ENCODE data around the gene TMEM131. TPM values are rescaled to one million over a fixed set of nuclear protein-coding genes. Genes with fewer than 3 reads are reported as not detected.

TMEM131 gene
- total and polyA plus RNA-seq, 2 experiments from 2014 or later = 9.2 to 22.7 TPM

- no peaks in the 10 kb centered on the region for H3F3A ChIP-seq (replicated peaks; ENCODE audit: low read depth)
- Mint-ChIP-seq H3K4me3 (no peak overlapping the region), H3K4me1 (no peaks in the 10 kb centered on the region), H3K36me3 (ENCODE audit: low read depth) (no peaks in the 10 kb centered on the region; the same call in 2 of the 3 replicates), H3K27me3 (ENCODE audit: insufficient read depth, low read depth, poor library complexity) (no peaks in the 10 kb centered on the region), H3K9me3 (no peaks in the 10 kb centered on the region), H3K27ac (no peak overlapping the region)
- H4K20me1 ChIP-seq (replicated peaks; ENCODE audit: insufficient read depth) = no peaks in the 10 kb centered on the region
- TF ChIP-seq NANOG (IDR thresholded peaks at IDR 0.05; ENCODE audit: borderline replicate concordance) (no peak), REST (IDR thresholded peaks at IDR 0.05; ENCODE audit: unreplicated experiment) (no peak), CTCF (conservative IDR thresholded peaks at IDR 0.05; ENCODE audit: low read depth in 2 of 2) (no peak), ZNF331 (CRISPR knock-in tag; IDR thresholded peaks at IDR 0.05; ENCODE audit: low read depth) (no peak), EZH2phosphoT487 (IDR thresholded peaks at IDR 0.05; ENCODE audit: unreplicated experiment) (no peak), JUNB (IDR thresholded peaks at IDR 0.05; ENCODE audit: unreplicated experiment) (no peak), CREB1 (CRISPR knock-in tag; IDR thresholded peaks at IDR 0.05; ENCODE audit: low read depth) (no peak), POLR2AphosphoS5 (IDR thresholded peaks at IDR 0.05; ENCODE audit: low read depth) (no peak)
- TF ChIP-seq, protein P1, sequence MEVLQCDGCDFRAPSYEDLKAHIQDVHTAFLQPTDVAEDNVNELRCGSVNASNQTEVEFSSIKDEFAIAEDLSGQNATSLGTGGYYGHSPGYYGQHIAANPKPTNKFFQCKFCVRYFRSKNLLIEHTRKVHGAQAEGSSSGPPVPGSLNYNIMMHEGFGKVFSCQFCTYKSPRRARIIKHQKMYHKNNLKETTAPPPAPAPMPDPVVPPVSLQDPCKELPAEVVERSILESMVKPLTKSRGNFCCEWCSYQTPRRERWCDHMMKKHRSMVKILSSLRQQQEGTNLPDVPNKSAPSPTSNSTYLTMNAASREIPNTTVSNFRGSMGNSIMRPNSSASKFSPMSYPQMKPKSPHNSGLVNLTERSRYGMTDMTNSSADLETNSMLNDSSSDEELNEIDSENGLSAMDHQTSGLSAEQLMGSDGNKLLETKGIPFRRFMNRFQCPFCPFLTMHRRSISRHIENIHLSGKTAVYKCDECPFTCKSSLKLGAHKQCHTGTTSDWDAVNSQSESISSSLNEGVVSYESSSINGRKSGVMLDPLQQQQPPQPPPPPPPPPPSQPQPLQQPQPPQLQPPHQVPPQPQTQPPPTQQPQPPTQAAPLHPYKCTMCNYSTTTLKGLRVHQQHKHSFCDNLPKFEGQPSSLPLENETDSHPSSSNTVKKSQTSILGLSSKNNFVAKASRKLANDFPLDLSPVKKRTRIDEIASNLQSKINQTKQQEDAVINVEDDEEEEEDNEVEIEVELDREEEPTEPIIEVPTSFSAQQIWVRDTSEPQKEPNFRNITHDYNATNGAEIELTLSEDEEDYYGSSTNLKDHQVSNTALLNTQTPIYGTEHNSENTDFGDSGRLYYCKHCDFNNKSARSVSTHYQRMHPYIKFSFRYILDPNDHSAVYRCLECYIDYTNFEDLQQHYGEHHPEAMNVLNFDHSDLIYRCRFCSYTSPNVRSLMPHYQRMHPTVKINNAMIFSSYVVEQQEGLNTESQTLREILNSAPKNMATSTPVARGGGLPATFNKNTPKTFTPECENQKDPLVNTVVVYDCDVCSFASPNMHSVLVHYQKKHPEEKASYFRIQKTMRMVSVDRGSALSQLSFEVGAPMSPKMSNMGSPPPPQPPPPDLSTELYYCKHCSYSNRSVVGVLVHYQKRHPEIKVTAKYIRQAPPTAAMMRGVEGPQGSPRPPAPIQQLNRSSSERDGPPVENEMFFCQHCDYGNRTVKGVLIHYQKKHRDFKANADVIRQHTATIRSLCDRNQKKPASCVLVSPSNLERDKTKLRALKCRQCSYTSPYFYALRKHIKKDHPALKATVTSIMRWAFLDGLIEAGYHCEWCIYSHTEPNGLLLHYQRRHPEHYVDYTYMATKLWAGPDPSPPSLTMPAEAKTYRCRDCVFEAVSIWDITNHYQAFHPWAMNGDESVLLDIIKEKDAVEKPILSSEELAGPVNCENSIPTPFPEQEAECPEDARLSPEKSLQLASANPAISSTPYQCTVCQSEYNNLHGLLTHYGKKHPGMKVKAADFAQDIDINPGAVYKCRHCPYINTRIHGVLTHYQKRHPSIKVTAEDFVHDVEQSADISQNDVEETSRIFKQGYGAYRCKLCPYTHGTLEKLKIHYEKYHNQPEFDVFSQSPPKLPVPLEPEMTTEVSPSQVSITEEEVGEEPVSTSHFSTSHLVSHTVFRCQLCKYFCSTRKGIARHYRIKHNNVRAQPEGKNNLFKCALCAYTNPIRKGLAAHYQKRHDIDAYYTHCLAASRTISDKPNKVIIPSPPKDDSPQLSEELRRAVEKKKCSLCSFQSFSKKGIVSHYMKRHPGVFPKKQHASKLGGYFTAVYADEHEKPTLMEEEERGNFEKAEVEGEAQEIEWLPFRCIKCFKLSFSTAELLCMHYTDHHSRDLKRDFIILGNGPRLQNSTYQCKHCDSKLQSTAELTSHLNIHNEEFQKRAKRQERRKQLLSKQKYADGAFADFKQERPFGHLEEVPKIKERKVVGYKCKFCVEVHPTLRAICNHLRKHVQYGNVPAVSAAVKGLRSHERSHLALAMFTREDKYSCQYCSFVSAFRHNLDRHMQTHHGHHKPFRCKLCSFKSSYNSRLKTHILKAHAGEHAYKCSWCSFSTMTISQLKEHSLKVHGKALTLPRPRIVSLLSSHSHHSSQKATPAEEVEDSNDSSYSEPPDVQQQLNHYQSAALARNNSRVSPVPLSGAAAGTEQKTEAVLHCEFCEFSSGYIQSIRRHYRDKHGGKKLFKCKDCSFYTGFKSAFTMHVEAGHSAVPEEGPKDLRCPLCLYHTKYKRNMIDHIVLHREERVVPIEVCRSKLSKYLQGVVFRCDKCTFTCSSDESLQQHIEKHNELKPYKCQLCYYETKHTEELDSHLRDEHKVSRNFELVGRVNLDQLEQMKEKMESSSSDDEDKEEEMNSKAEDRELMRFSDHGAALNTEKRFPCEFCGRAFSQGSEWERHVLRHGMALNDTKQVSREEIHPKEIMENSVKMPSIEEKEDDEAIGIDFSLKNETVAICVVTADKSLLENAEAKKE (CRISPR knock-in tag; IDR thresholded peaks at IDR 0.05) = no peak
- no peaks in the 10 kb centered on the region for H3K79me2 ChIP-seq (replicated peaks; ENCODE audit: insufficient read depth)
- no peak overlapping the region for H2AFZ ChIP-seq
- H3K27ac ChIP-seq (ENCODE audit: low read depth) = no peak overlapping the region
- no peak for ATAC-seq
- H3K4me3 ChIP-seq = no peak overlapping the region
- H3K4me2 ChIP-seq = no peak overlapping the region
- no peak for DNase-seq (ENCODE audit: low spot score)
- no peaks in the 10 kb centered on the region for H3K4me1 ChIP-seq (ENCODE audit: insufficient read depth)
- H3K36me3 ChIP-seq (ENCODE audit: insufficient read depth) = no peaks in the 10 kb centered on the region
- H3K27me3 ChIP-seq (ENCODE audit: insufficient read depth) = no peaks in the 10 kb centered on the region
- no peaks in the 10 kb centered on the region for H3K9me2 ChIP-seq (ENCODE audit: insufficient read depth)
Measured at GRCh38 chr2:98014379-98014778, 18.6 kb upstream of the TMEM131 start.
